HG02678 (cell line): ENCODE measurements around the gene LRRC2.

Experiments used
- ATAC-seq: cut with Tn5 transposase; IDR thresholded peaks from one replicate; pipeline ENCODE4 v1.9.1; 2021; ENCODE audit warnings: mild to moderate bottlenecking, moderate library complexity; ENCODE audit not compliant: unreplicated experiment

LRRC2 gene

DNA sequence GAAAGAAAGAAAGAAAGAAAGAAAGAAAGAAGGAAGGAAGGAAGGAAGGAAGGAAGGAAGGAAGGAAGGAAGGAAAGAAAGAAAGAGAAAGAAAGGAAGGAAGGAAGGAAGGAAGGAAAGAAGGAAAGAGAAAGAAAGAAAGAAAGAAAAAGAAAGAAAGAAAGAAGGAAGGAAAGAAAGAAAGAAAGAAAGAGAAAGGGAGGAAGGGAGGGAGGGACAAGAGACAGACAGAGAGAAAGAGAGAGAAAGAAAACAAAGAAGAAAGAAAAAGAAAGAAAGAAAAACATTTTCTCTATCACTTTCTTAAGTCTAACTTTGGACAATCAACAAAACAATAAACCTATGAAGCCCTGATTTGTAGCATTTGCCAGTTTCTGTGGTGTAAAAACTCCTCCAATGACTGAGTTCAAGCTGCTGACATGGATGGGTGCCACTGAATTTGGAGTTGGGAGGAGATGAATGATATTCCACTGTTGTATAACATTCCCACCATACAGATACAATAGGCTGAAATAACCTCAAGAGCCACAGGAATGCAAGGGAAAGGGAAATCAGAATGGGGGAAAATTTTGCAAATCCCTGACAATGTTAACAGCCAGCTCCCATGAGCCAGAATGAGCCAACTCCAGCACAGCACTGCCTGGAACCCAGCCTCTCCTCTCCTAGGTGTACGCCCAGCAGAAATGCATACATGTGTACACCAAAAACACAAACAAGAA is 83.3 kb downstream of the LRRC2 start:
- no peak for ATAC-seq

DNA sequence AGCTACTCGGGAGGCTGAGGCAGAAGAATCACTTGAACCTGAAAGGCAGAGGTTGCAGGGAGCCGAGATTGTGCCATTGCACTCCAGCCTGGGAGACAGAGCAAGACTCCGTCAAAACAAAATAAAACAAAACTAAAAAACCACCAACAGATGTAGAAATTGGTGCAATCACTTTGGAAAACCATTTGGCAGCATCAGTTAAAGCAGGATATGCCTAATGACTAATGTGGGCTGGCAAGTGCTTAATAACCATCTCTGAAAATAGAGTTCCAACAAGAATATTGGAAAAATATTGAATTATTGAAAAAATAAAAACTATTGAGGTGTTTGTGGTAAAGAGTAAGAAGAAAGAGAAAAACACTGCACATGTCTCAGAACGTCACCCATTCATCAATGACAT is 84.5 kb downstream of the LRRC2 start:
- no peak for ATAC-seq

DNA sequence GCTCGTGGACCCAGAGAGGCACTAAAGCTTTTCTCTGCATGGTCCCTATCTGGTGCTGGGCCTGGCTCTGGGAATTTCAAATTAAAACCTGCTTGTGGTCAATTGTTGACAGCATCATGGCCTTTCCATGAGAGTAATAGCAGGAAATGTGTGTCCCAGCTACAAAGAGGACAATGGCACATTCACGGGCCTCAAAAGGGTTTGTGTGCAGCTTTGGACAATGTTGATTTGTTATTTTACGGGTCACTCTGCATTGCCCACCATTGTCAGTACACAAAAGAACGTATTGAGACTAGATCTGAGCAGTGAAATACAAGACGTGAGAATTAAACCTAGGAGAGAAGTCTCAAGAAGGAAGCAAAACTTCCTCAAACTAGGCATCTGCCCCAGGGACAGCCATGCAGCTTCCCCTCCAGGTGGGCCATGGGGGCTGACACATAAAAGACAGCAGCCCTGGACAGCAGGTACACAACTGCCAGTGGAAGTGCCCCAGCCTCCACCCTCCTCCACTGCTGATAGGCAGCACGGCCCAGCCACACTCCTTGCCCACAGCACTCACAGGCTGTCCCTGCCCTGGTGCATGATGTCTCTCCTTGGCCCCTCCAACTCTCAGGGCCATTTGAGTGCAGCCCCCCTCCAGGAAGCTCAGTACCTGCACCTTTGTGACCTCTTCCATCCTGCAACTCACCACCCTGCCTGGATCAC is 85.5 kb downstream of the LRRC2 start:
- ATAC-seq: no peak

DNA sequence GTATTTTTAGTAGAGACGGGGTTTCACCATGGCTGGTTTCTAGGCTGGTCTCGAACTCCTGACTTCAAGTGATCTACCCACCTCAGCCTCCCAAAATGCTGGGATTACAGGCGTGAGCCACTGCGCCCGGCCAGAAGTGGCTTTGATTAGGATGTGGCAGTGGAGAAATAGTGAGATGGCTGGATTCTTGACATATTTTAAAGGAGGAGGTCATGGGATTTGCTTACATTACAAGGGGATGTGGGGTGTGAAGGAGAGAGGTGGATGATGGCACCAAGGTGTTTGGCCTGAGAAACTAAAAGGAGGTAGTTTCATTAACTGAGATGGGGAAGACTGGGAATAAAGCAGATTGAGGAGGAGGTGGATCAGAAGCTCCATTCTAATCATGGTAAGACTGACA is 86.4 kb downstream of the LRRC2 start:
- ATAC-seq: no peak

DNA sequence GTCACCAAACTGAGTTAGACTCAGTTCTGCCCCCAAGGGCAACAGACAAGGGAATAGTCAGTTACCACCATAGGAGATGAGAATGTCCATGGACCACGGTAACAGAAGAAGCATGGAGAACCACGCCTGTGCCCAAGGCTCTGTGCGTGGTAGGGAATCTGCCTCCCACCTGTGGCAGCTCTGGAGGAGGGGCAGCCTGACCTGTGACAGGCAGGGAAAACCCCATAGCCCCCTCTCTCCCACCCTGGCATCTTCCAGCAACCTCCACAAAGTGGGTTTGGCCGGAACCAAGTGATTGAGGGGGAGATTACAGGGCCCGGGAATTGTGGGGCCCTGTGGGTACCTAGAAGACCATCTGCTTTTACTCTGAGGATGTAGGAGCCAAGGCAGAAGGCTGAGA is 87.1 kb downstream of the LRRC2 start:
- ATAC-seq: no peak

DNA sequence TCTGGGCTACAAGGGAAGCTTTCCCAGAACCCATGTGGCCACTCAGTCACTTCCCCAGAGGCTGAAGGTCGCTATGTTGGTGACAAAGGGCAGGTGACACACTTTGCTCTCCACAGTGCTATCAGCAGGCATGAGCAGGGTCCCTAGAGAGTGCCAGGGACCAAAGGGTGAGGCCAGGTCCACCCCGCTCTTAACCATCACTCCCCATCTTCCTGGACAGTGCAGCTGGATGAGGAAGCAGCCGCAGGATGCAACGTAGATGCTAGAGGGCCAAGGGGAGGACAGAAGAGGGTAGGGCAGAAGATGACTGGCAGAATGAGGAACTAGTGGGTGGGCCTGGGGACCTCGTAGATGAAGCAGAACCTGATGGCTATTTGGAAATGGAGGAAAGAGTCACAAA is 87.8 kb downstream of the LRRC2 start:
- no peak for ATAC-seq

DNA sequence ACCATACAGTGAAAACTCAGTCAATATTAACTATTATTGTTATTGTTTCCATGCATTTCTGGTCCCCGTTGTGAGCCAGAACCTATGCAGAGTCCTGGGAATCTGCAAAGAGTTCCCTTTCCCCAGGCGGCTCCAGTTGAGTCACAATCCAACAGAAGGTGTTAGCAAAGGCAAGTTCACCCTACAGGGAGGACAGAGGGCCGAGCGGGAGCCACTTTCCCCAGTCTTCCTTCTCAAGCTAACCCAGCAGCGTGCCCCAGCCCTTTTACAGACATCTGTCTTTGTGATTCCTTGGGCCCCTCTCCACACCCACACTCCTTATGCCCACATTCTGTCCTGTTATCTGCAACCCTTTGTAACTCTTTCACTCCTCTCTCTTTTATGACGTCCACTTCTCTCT is 88.3 kb downstream of the LRRC2 start:
- no peak for ATAC-seq

DNA sequence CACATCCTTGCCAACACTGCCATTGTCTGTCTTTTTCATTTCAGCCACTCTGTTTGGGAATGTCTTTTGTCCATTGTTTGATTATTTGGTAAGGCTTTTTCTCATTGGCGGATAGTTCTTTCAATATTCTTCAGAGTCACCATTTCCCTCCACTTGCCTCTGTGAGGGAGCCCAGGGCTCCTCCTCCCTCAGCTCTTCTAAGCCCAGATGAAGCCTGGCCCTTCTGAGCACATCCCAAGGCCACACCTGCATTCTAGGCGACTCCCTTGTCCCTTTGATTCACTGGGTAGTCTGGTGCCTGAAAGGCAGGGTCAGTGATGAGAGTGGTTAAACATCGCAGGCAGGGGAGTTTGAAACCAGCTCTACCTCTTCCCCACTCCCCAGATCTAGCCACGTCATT is 89.0 kb downstream of the LRRC2 start:
- ATAC-seq: no peak

DNA sequence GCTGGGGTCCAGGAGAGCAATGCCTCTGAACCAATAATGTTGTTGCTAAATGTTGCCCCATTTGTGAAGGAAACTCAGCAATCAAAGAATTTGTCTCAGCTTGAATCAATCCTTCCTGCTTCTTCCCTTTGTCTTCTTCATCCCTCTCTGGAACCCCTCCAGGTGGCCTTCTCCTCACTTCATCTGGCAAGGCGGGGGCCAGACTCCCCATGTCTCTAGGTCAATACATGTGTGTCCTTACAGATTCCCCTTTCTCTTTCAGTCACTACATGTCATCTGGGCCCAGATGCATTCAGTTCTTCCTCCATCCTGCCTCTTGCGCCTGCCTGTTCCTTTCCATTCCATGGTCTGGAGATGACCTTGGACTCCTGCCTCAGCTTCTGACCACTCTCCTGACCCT is 93.4 kb downstream of the LRRC2 start:
- ATAC-seq: no peak

DNA sequence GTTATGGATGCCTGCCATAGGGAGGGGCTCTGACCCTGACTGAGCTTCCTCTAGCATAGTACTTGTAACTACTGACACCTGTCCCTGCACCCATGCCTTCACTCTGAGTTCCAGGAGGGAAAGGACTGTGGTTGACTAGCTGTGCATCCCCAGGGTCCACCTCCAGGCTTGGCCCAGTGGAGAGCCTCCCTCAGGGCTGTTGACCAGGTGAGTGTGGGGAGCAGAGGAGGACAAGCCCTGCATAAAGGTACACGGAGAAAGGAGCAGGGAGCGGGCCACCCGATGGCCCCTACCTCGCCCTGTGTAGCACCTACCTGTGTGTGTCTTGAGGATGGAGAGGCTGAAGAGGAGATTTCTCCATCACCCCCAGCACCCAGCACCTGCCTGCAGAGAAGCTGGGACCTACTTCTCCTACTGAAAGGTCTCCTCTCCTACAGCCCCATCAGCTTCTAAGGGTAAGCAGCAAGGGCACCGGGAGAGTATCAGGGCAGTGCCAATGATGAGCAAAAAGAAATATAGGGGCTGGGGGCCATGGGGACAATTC is 94.7 kb downstream of the LRRC2 start:
- ATAC-seq: no peak

DNA sequence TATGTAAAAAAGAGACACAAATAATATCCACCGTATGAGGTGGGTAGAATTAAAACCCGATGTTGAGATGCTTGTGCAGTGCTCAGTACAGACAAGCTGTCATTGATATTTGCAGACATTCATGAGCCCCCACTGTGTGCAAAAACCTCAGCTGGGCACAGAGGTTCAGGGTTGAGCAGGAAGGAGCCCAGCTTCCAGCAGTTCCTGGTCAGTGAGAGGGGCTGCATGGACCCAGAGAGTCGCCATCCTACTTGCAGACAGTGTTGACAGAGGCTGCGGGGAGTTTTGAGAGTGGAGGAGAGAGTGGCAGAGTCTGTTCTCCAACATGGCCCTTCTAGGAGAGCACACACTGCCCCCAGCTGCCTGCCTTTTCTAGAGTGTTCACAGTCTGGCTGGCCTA is 95.3 kb downstream of the LRRC2 start:
- no peak for ATAC-seq

DNA sequence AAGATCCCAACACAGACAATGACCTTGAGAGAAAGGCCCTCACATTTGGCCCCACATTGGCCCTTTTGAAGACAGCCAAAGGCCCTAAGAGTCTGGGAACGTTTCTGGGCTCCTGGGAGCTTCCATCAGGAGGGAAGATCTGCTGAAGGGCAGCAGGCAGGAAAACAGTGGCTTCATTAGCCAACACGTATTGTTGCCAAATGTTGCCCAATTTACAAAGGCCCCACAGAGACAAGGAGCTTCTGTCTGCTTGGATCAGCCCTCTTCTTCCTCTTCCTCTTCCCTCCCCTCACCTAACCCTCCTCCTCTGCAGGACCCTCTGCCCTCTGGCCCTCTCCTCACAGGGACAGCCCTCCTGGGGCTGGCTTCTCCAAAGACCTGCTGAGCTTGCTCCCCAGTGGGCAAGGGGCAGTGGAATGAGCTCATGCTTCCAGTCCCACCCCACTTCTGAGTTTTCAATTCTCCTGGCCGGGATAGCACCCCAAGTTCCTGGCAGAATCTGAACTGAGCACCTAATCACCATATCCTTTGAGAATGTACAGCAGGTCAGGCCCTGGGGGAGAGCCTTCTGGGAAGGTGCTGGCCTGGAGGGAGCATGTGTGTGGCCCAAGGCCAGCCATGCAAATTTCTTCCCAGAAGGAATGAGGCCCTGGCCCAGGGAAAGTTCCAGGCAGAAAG is 96.3 kb downstream of the LRRC2 start:
- ATAC-seq: no peak

DNA sequence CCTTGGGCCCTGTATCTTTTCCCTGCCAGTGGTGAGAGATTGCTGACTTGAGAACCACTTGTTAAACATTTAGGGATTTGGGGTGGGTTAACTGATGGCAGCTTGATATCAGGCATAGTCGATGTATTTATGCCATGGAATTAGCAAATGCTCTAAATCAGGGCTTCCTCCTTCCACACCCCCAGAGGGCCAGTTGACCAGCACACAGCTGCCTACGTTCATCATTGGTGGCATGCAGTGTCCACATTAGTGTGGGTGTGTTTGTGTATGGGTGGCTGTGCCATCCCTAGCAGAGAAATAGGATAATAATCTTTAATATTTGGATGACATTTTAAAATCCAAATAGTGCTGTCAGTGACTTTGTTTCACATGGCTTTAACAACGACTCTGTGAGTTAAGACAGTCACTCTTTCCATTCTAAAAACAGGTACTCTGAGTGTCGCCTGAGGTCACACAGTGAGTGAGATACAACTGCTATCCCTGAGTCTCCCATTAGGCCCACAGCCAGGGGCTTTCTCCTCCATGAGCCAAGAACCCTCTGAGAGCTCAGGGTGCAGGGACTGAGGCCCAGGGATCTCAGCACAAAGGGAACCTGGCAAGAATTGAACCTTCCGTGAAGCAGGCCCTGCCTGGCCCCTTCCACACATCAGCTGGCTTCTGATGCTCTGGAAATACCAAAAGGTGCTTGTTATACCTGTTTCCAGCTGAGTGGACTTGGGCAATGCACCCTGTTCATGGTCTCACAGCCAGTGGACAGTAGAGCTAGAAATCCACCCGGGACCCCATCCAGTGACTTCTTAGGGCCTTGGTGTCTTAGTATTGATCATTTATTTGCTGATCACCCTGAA is 97.1 kb downstream of the LRRC2 start:
- ATAC-seq: no peak

DNA sequence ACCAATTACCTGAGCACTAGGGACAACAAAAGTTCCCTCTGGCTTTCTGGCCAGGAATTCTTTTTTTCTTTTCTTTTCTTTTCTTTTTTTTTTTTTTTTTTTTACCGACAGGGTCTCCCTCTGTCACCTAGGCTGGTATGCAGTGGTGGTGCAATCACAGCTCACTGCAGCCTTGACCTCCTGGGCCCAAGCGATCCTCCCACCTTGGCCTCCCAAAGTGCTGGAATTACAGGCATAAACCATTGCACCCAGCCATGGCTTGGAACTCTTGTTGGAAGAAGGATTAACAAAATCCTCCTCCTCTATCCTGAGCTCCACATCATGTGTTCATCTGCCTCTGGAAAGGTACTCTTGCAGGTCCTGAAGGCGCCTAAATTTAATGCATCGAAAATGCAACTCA is 98.5 kb downstream of the LRRC2 start:
- ATAC-seq: no peak

DNA sequence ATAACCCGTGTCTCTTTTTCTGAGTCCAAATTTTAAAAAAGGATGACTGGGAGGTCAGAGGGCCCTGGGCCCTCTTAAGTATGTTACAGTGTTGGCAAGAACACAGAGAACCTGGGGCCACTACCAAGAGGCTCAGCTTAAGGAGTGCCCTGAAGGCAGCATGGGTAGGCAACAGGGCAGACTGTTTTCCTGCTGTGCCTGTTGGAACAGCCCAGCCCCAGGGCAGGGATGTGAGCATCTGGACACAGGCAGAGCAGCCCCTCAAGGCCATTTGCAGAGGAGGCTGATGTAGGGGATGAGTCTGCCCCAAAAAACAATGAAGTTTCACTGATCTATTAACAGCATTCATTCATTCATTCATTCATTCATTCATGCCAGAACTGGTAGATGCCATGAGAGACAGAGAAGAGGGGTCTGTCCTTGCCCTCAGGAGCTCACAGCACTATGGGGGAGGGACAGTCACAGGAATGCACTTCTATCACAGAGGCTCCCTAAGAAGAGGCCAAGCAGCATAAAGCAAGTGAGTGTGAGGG is 99.2 kb downstream of the LRRC2 start:
- no peak for ATAC-seq

DNA sequence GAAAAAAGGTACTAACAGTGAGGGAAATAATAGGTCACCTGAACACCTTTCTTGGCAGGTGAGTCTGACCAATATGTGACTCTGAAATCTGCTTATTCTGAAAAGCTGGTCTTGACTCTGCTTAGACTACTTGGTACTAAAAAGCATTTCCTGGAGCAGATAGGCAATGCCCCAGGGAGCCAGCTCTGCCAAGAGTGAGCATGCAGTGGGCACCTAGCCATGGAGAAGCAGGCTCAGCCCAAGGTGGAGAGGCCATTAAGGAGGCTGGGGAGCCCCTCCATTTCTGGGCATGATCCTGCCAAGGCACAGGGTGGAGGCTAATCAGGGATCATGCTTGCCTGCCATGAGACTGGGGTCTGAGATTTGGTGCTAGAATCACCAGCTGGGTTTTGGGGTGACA is 99.8 kb downstream of the LRRC2 start:
- ATAC-seq: no peak
